WERI-Rb-1 (cell line): ENCODE data around the gene ZNF335.

Experiments used
- DNase-seq: peaks from one replicate; pipeline ENCODE4 v3.0.0-alpha.2; 2020
- H3K27ac ChIP-seq: fragments of 250-450 bp; sonication (Bioruptor Pico); 2 replicates; pipeline ENCODE4 v1.5.1; 2020; ENCODE audit warnings: mild to moderate bottlenecking, moderate library complexity
- H3K27me3 ChIP-seq: fragments of 250-450 bp; sonication (Bioruptor Pico); 2 replicates; pipeline ENCODE4 v1.5.1; 2021; ENCODE audit warnings: mild to moderate bottlenecking, low read depth, moderate library complexity; ENCODE audit not compliant: insufficient read depth, severe bottlenecking
- H3K36me3 ChIP-seq: fragments of 250-450 bp; sonication (Bioruptor Pico); 2 replicates; pipeline ENCODE4 v1.5.1; 2020; ENCODE audit warnings: mild to moderate bottlenecking, moderate library complexity
- H3K4me3 ChIP-seq: 2 replicates; pipeline ENCODE4 v1.5.1; 2011; ENCODE audit warnings: low read depth, mild to moderate bottlenecking, control low read depth, low read length
- H3K9me3 ChIP-seq: fragments of 250-450 bp; sonication (Bioruptor Pico); 2 replicates; pipeline ENCODE4 v1.5.1; 2021; ENCODE audit warnings: mild to moderate bottlenecking, moderate library complexity; ENCODE audit not compliant: severe bottlenecking
- CTCF ChIP-seq: IDR thresholded peaks from 2 replicates; pipeline ENCODE4 v1.5.1; 2011; ENCODE audit warnings: low read depth, mild to moderate bottlenecking, control low read depth, inconsistent platforms, low read length

ZNF335 gene

GRCh38 chr20:45971675-45972499 is at the start of gene ZNF335:
TSS of gene ZNF335 (minus strand) at chr20:45972203. CDS start at chr20:45971410, 793 bp downstream.
- H3K36me3 ChIP-seq = peaks cover 26% of the 10 kb centered on the region
- 0 out of 2 replicates have a peak, but pooled peaks have one; percentile 4 for TF ChIP-seq CTCF
- H3K27me3 ChIP-seq = no peaks in the 10 kb centered on the region
- peak within 1 kb of the TSS; percentile 100 for H3K27ac ChIP-seq
- DNase-seq = peak; percentile 94
- no peaks in the 10 kb centered on the region for H3K9me3 ChIP-seq
- H3K4me3 ChIP-seq = peak within 1 kb of the TSS; percentile 97

- Histone ChIP-seq H3K9me3 (no peaks in the 10 kb centered on the region), H3K27ac (no peak overlapping the region), H3K4me3 (no peak overlapping the region), H3K27me3 (no peaks in the 10 kb centered on the region), H3K36me3 (no peaks in the 10 kb centered on the region)
- DNase-seq = no peak
- TF ChIP-seq CTCF = no peak
These were observed 48.6 kb upstream of the ZNF335 start for GRCh38 chr20:46020555-46020954.

- DNase-seq = no peak
- TF ChIP-seq CTCF = no peak
- Histone ChIP-seq H3K27ac (no peak overlapping the region), H3K27me3 (no peaks in the 10 kb centered on the region), H3K36me3 (no peaks in the 10 kb centered on the region), H3K4me3 (no peak overlapping the region), H3K9me3 (no peaks in the 10 kb centered on the region)
These were observed 46.6 kb upstream of the ZNF335 start for GRCh38 chr20:46018611-46019010.

GRCh38 chr20:46018112-46018511 is 46.1 kb upstream of the ZNF335 start:
- Histone ChIP-seq H3K4me3 (no peak overlapping the region), H3K27me3 (no peaks in the 10 kb centered on the region), H3K9me3 (no peaks in the 10 kb centered on the region), H3K27ac (no peak overlapping the region), H3K36me3 (no peaks in the 10 kb centered on the region)
- no peak for TF ChIP-seq CTCF
- no peak for DNase-seq

- H3K27me3 ChIP-seq = no peaks in the 10 kb centered on the region
- no peak overlapping the region for H3K4me3 ChIP-seq
- H3K27ac ChIP-seq = no peak overlapping the region
- no peak for DNase-seq
- no peaks in the 10 kb centered on the region for H3K9me3 ChIP-seq
- no peaks in the 10 kb centered on the region for H3K36me3 ChIP-seq
- TF ChIP-seq CTCF = no peak
These were observed 45.3 kb upstream of the ZNF335 start for GRCh38 chr20:46017272-46017671.
